Glomerular endothelial cell (primary cell): ENCODE results near the gene PRKAR2A. TPM values are rescaled to one million over a fixed set of nuclear protein-coding genes. Genes with fewer than 3 reads are reported as not detected.

Experiments used
- total RNA-seq: library from RNA; depleted of rRNA; stranded (reverse); fragments of >200 nt; gene quantifications from 2 replicates; pipeline ENCODE4 v1.2.3, GENCODE V29; 2015

PRKAR2A gene
- total RNA-seq, 1 donor from 2014 or later = 33.1 TPM

Other genes with a start within 250 kb of the PRKAR2A start
- gene UQCRC1, start 238.2 kb downstream of the PRKAR2A start, total RNA-seq = 207 and 225 TPM in 2 replicates
- not detected in 2 replicates for gene TMEM89, start 226.1 kb downstream of the PRKAR2A start, total RNA-seq
- 26.4 and 31.1 TPM in 2 replicates for gene SLC26A6, start 212.4 kb downstream of the PRKAR2A start, total RNA-seq
- 1.1 and 2.2 TPM in 2 replicates for gene CELSR3, start 185.0 kb downstream of the PRKAR2A start, total RNA-seq
- 18.6 and 34.7 TPM in 2 replicates for gene NCKIPSD, start 162.0 kb downstream of the PRKAR2A start, total RNA-seq
- 66.1 and 73.3 TPM in 2 replicates for gene IP6K2, start 130.7 kb downstream of the PRKAR2A start, total RNA-seq
- gene SLC25A20, start 51.0 kb upstream of the PRKAR2A start, total RNA-seq = 13.9 and 17.0 TPM in 2 replicates
- 55.5 and 64.3 TPM in 2 replicates for gene ARIH2, start 71.0 kb upstream of the PRKAR2A start, total RNA-seq
- 32.9 and 42.2 TPM in 2 replicates for gene P4HTM, start 142.4 kb upstream of the PRKAR2A start, total RNA-seq
- 83.1 and 116 TPM in 2 replicates for gene WDR6, start 159.5 kb upstream of the PRKAR2A start, total RNA-seq
- 35.2 and 70.1 TPM in 2 replicates for gene DALRD3, start 170.7 kb upstream of the PRKAR2A start, total RNA-seq
- 115 and 155 TPM in 2 replicates for gene NDUFAF3, start 174.2 kb upstream of the PRKAR2A start, total RNA-seq
- gene IMPDH2, start 181.5 kb upstream of the PRKAR2A start, total RNA-seq = 123 and 185 TPM in 2 replicates
- 73.8 and 205 TPM in 2 replicates for gene QRICH1, start 246.2 kb upstream of the PRKAR2A start, total RNA-seq